ENCODE measurements around the gene ARPC1B. TPM values are rescaled to one million over a fixed set of nuclear protein-coding genes. Genes with fewer than 3 reads are reported as not detected.
A peak's percentile ranks its signal among the peaks of the same experiment; 100 is the strongest.

Gene ARPC1B
- total and polyA plus RNA-seq, 9 of the 15 experiments (the other 6 are each of a cell fraction or from before 2014, with no cell fraction given), result 6.7 to 357 (median 211) TPM

DNA sequence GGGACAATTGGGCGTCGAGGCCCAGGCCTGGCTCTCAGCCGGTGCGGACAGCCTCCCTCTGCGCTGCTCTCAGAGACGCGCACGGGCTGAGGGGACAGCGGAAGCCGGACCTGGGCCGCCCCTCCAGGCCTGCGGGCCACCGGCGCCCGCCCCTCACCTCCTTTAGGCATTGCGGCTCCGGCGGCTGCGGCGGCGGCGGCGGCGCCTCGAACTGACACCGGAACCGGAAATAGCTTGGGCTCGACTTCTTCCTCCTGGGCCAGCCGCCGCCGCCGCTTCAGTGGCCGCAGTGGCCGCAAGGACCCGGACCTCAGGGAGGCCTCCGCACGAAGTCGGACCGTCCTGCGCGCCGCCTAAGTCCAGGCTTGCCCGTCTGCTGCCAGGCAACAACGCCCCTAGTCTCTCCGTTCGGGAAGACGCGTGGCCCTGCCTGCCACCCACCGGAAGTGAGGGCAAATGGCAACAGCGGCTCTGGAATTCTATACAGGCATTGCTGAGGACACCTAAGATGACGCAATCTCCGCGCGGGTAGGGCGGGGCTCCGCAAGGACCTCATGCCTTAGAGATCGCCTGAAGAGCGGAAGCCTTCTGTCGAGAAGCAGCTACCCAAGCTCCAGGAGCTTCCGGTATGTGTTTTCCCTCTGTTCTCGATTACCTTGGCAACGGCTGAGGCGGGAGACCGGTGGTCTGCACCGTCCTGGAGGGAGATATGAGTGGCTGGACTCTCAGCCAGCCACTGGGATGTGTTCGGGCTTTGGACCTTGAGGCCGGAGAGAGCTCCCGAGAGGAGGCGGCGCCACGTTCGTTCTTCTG, 34.1 kb downstream of the ARPC1B start, which contains the start of the genes BUD31 and PDAP1 (continued):
- TF ChIP-seq, protein P1, sequence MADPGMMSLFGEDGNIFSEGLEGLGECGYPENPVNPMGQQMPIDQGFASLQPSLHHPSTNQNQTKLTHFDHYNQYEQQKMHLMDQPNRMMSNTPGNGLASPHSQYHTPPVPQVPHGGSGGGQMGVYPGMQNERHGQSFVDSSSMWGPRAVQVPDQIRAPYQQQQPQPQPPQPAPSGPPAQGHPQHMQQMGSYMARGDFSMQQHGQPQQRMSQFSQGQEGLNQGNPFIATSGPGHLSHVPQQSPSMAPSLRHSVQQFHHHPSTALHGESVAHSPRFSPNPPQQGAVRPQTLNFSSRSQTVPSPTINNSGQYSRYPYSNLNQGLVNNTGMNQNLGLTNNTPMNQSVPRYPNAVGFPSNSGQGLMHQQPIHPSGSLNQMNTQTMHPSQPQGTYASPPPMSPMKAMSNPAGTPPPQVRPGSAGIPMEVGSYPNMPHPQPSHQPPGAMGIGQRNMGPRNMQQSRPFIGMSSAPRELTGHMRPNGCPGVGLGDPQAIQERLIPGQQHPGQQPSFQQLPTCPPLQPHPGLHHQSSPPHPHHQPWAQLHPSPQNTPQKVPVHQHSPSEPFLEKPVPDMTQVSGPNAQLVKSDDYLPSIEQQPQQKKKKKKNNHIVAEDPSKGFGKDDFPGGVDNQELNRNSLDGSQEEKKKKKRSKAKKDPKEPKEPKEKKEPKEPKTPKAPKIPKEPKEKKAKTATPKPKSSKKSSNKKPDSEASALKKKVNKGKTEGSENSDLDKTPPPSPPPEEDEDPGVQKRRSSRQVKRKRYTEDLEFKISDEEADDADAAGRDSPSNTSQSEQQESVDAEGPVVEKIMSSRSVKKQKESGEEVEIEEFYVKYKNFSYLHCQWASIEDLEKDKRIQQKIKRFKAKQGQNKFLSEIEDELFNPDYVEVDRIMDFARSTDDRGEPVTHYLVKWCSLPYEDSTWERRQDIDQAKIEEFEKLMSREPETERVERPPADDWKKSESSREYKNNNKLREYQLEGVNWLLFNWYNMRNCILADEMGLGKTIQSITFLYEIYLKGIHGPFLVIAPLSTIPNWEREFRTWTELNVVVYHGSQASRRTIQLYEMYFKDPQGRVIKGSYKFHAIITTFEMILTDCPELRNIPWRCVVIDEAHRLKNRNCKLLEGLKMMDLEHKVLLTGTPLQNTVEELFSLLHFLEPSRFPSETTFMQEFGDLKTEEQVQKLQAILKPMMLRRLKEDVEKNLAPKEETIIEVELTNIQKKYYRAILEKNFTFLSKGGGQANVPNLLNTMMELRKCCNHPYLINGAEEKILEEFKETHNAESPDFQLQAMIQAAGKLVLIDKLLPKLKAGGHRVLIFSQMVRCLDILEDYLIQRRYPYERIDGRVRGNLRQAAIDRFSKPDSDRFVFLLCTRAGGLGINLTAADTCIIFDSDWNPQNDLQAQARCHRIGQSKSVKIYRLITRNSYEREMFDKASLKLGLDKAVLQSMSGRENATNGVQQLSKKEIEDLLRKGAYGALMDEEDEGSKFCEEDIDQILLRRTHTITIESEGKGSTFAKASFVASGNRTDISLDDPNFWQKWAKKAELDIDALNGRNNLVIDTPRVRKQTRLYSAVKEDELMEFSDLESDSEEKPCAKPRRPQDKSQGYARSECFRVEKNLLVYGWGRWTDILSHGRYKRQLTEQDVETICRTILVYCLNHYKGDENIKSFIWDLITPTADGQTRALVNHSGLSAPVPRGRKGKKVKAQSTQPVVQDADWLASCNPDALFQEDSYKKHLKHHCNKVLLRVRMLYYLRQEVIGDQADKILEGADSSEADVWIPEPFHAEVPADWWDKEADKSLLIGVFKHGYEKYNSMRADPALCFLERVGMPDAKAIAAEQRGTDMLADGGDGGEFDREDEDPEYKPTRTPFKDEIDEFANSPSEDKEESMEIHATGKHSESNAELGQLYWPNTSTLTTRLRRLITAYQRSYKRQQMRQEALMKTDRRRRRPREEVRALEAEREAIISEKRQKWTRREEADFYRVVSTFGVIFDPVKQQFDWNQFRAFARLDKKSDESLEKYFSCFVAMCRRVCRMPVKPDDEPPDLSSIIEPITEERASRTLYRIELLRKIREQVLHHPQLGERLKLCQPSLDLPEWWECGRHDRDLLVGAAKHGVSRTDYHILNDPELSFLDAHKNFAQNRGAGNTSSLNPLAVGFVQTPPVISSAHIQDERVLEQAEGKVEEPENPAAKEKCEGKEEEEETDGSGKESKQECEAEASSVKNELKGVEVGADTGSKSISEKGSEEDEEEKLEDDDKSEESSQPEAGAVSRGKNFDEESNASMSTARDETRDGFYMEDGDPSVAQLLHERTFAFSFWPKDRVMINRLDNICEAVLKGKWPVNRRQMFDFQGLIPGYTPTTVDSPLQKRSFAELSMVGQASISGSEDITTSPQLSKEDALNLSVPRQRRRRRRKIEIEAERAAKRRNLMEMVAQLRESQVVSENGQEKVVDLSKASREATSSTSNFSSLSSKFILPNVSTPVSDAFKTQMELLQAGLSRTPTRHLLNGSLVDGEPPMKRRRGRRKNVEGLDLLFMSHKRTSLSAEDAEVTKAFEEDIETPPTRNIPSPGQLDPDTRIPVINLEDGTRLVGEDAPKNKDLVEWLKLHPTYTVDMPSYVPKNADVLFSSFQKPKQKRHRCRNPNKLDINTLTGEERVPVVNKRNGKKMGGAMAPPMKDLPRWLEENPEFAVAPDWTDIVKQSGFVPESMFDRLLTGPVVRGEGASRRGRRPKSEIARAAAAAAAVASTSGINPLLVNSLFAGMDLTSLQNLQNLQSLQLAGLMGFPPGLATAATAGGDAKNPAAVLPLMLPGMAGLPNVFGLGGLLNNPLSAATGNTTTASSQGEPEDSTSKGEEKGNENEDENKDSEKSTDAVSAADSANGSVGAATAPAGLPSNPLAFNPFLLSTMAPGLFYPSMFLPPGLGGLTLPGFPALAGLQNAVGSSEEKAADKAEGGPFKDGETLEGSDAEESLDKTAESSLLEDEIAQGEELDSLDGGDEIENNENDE (IDR thresholded peaks at IDR 0.05; ENCODE audit: low read depth, low read length), result no peak
- TF ChIP-seq SMAD4 (CRISPR knock-in tag; conservative IDR thresholded peaks at IDR 0.05) (peak; percentile 87), SIRT6 (IDR thresholded peaks at IDR 0.05; ENCODE audit: low read depth, low read length) (no peak), GABPA (tag; conservative IDR thresholded peaks at IDR 0.05; ENCODE audit: low read depth) (peak; percentile 100), SIN3B (IDR thresholded peaks at IDR 0.05; ENCODE audit: low read depth) (peak; percentile 78; the same call in 1 of the 2 replicates), SMARCB1 (IDR thresholded peaks at IDR 0.05; ENCODE audit: insufficient read length, low read depth) (no peak), TOE1 (IDR thresholded peaks at IDR 0.05; ENCODE audit: borderline replicate concordance) (peak; percentile 81), TOE1 (CRISPR knock-in tag; IDR thresholded peaks at IDR 0.05; ENCODE audit: borderline replicate concordance, low read depth) (0 out of 2 replicates have a peak, but pooled peaks have one; percentile 64), SMARCE1 (IDR thresholded peaks at IDR 0.05) (no peak), ZNF696 (CRISPR knock-in tag; conservative IDR thresholded peaks at IDR 0.05) (no peak), ZBED1 (IDR thresholded peaks at IDR 0.05) (no peak)
- TF ChIP-seq, protein P2, sequence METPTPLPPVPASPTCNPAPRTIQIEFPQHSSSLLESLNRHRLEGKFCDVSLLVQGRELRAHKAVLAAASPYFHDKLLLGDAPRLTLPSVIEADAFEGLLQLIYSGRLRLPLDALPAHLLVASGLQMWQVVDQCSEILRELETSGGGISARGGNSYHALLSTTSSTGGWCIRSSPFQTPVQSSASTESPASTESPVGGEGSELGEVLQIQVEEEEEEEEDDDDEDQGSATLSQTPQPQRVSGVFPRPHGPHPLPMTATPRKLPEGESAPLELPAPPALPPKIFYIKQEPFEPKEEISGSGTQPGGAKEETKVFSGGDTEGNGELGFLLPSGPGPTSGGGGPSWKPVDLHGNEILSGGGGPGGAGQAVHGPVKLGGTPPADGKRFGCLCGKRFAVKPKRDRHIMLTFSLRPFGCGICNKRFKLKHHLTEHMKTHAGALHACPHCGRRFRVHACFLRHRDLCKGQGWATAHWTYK (CRISPR knock-in tag; IDR thresholded peaks at IDR 0.05), result peak; percentile 99
- TF ChIP-seq, protein P3, sequence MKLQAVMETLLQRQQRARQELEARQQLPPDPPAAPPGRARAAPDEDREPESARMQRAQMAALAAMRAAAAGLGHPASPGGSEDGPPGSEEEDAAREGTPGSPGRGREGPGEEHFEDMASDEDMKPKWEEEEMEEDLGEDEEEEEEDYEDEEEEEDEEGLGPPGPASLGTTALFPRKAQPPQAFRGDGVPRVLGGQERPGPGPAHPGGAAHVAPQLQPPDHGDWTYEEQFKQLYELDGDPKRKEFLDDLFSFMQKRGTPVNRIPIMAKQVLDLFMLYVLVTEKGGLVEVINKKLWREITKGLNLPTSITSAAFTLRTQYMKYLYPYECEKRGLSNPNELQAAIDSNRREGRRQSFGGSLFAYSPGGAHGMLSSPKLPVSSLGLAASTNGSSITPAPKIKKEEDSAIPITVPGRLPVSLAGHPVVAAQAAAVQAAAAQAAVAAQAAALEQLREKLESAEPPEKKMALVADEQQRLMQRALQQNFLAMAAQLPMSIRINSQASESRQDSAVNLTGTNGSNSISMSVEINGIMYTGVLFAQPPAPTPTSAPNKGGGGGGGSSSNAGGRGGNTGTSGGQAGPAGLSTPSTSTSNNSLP (IDR thresholded peaks at IDR 0.05; ENCODE audit: borderline replicate concordance, low read depth, low read length), result no peak

Data from K562 (cell line).